Heart left ventricle (tissue), 16 donors: ENCODE results near the gene FHL5. TPM values are rescaled to one million over a fixed set of nuclear protein-coding genes. Genes with fewer than 3 reads are reported as not detected.
A peak's percentile ranks its signal among the peaks of the same experiment; 100 is the strongest.

Source experiments
- ATAC-seq, 4 donors: fragments of 200-7000 bp; cut with Tn5 transposase; one replicate each; pipeline ENCODE4 v1.9.1; 2020 to 2022; ENCODE audit warnings: moderate library complexity in 4 of 4, mild to moderate bottlenecking in 3 of 4, moderate number of reproducible peaks in 1 of 4
- DNase-seq, 5 donors: peaks; one replicate each; pipeline ENCODE4 v3.0.0-alpha.2; 2020
- H3K27ac ChIP-seq, 12 donors: fragments of 200-600 bp; sonication (generic) in 4 of 12; one replicate each; pipeline versions ENCODE4 v1.5.0 to v1.8.0; 2016 to 2022; ENCODE audit warnings: mild to moderate bottlenecking in 2 of 12
- H3K27me3 ChIP-seq, 9 donors: fragments of 200-600 bp; sonication (generic) in 2 of 9; one replicate each; pipeline versions ENCODE4 v1.5.1 to v1.8.0; 2016 to 2022; ENCODE audit warnings: mild to moderate bottlenecking in 3 of 9
- H3K36me3 ChIP-seq, 9 donors: fragments of 200-600 bp; sonication (generic) in 2 of 9; one replicate each; pipeline versions ENCODE4 v1.5.0 to v1.8.0; 2018 to 2022; ENCODE audit warnings: mild to moderate bottlenecking in 2 of 9
- H3K4me1 ChIP-seq, 12 donors: fragments of 200-600 bp; sonication (generic) in 4 of 12; one replicate each; pipeline versions ENCODE4 v1.5.0 to v1.8.0; 2016 to 2022; ENCODE audit warnings: mild to moderate bottlenecking in 3 of 12
- H3K4me3 ChIP-seq, 12 donors: fragments of 200-600 bp; sonication (generic) in 4 of 12; one replicate each; pipeline versions ENCODE4 v1.5.0 to v1.8.0; 2017 to 2022; ENCODE audit warnings: mild to moderate bottlenecking in 9 of 12, moderate library complexity in 4 of 12
- H3K9me3 ChIP-seq, 12 donors: fragments of 200-600 bp; sonication (generic) in 4 of 12; one replicate each; pipeline versions ENCODE4 v1.5.0 to v1.8.0; 2016 to 2022; ENCODE audit warnings: mild to moderate bottlenecking in 1 of 12
- CTCF ChIP-seq, 12 donors: fragments of 200-600 bp; sonication (generic) in 4 of 12; IDR thresholded peaks; one replicate each; pipeline versions ENCODE4 v1.5.0 to v1.8.0; 2018 to 2022; ENCODE audit warnings: antibody characterized with exemption in 12 of 12, mild to moderate bottlenecking in 5 of 12
- POLR2A ChIP-seq, 2 donors: fragments of 450-650 bp; IDR thresholded peaks; one replicate each; pipeline ENCODE4 v1.6.1; 2017; ENCODE audit warnings: antibody characterized with exemption in 2 of 2, mild to moderate bottlenecking in 2 of 2, moderate library complexity in 2 of 2
- WGBS, 4 donors: extraction: QIAGEN DNeasy Blood & Tissue Kit in 2 of 4; methylation state at CpG; one replicate each; pipeline versions ENCODE4 v1.1.5 to v1.1.7; 2013 to 2018; 5-methylcytosine and 5-hydroxymethylcytosine counted together
- intact Hi-C, 10 donors: fragments of 100-400 bp; cut with DNase I; formaldehyde crosslinking; loops; one replicate each; pipeline versions ENCODE4 v1.11.1 to v1.14.2; 2022
- polyA plus RNA-seq, 2 donors: library from polyadenylated mRNA; stranded (reverse); fragments of 200-250 nt; gene quantifications; one replicate each; pipeline ENCODE4 v1.2.3, GENCODE V29; 2013
- total RNA-seq, 9 donors: library from RNA; depleted of rRNA in 2 of 9; stranded (reverse); fragments of >200 nt in 2 of 9; fragmentation: NEBNext Ultra II Directional in 3 of 9; extraction: Animal tissue kit (Norgen Biotek cat#: 25700) in 3 of 9; gene quantifications; one replicate each; pipeline versions ENCODE4 v1.1.0 to v1.2.4, GENCODE V29; 2016 to 2023
- donor health status: ischemic (EF 13 %, LVEDD 7.1; RV severe dilation, severe dysfunction).
- donor health status: healthy with polysubstance abuse.
- donor health status: DM: no; HTN: yes; CAD: no.
- donor health status: DM: no; HTN: no; CAD: no.
- donor health status: ischemic (EF 25% LVEDD 6.9; RV normal size, moderate dysfunction).
- donor health status: ischemic (EF 25% LVEDD 5.7; RV mildly dilated, moderate dysfunction).
- donor health status: healthy.
- donor health status: DM: yes; HTN: yes; CAD: no.
- donor health status: ischemic (EF 35%, LVEDD 5.7; RV mildly dilated, moderate dysfunction).
- donor health status: nonischemic (EF 11% LVEDD 7.7; RV severe dilation, severe dysfunction).
- donor health status: DM: yes; HTN: yes; CAD: no.
- donor health status: PGD.
- donor health status: ischemic (EF 29% LVEDD 5.4; RV normal size, mild dysfunction).
- donor health status: nonischemic (EF 23%, LVEDD 6.1; RV moderate dilation, normal function).

Gene FHL5
- total and polyA plus RNA-seq, 11 donors: 1.5 to 17.9 (median 4.1) TPM

GRCh38 chr6:96611342-96611991 lies 48.5 kb downstream of the FHL5 start:
- ATAC-seq (no peak), DNase-seq (no peak)
- no peak overlapping the region for H3K27ac ChIP-seq
- H3K4me1 ChIP-seq: no peaks in the 10 kb centered on the region
- 56 to 71% (median 56%) methylated on average over 1 of the region's 1 CpG for WGBS, 4 donors
- no peaks in the 10 kb centered on the region for H3K9me3 ChIP-seq
- no peak overlapping the region for H3K4me3 ChIP-seq
- TF ChIP-seq POLR2A (IDR thresholded peaks at IDR 0.05) (no peak), CTCF (IDR thresholded peaks at IDR 0.05) (no peak)
- H3K36me3 ChIP-seq: no peaks in the 10 kb centered on the region
- peaks cover 0 to 7% (median 0%) of the 10 kb centered on the region in 9 donors for H3K27me3 ChIP-seq
- intact Hi-C loops: no loop called here

- peaks cover 0 to 7% (median 0%) of the 10 kb centered on the region in 9 donors for H3K27me3 ChIP-seq
- H3K36me3 ChIP-seq: no peaks in the 10 kb centered on the region
- no peak overlapping the region for H3K27ac ChIP-seq
- intact Hi-C loops: no loop called here
- no peak for DNase-seq
- no peaks in the 10 kb centered on the region for H3K4me1 ChIP-seq
- no peaks in the 10 kb centered on the region for H3K9me3 ChIP-seq
- WGBS, 4 donors: 57 to 65% (median 63%) methylated on average over 2 of the region's 2 CpGs
- H3K4me3 ChIP-seq: no peak overlapping the region
- TF ChIP-seq CTCF (IDR thresholded peaks at IDR 0.05) (no peak), POLR2A (IDR thresholded peaks at IDR 0.05) (no peak)
- ATAC-seq: no peak
Observed at GRCh38 chr6:96613291-96613999, 50.5 kb downstream of the FHL5 start.

GRCh38 chr6:96620851-96621250 lies 57.9 kb downstream of the FHL5 start:
- TF ChIP-seq POLR2A (IDR thresholded peaks at IDR 0.05) (no peak), CTCF (IDR thresholded peaks at IDR 0.05) (no peak)
- DNase-seq (no peak), ATAC-seq (no peak)
- intact Hi-C loops: loop anchor here in 4 of 10 donors (5.0 to 10.0 kb wide), 3 partner anchors 144 to 436 kb away; partner anchors contain the start of gene NDUFAF4 (in 2 of the 4)
- Histone ChIP-seq H3K27me3 (no peaks in the 10 kb centered on the region), H3K36me3 (no peaks in the 10 kb centered on the region), H3K4me3 (no peak overlapping the region), H3K4me1 (no peaks in the 10 kb centered on the region), H3K27ac (peak overlapping the region in 2 of 12 donors; percentile 19 to 21), H3K9me3 (no peaks in the 10 kb centered on the region)
- WGBS, 4 donors: 60 to 72% (median 62%) methylated on average over 6 of the region's 6 CpGs

GRCh38 chr6:96621983-96622382 lies 59.1 kb downstream of the FHL5 start:
- ATAC-seq (no peak), DNase-seq (no peak)
- WGBS, 4 donors: 27 to 61% (median 39%) methylated on average over 2 of the region's 2 CpGs
- Histone ChIP-seq H3K4me3 (no peak overlapping the region), H3K27ac (peak overlapping the region in 3 of 12 donors; percentile 9 to 30 (median 26)), H3K36me3 (no peaks in the 10 kb centered on the region), H3K9me3 (no peaks in the 10 kb centered on the region), H3K27me3 (no peaks in the 10 kb centered on the region), H3K4me1 (no peaks in the 10 kb centered on the region)
- intact Hi-C loops: loop anchor here in 4 of 10 donors (5.0 to 10.0 kb wide), 3 partner anchors 143 to 435 kb away; partner anchors contain the start of gene NDUFAF4 (in 2 of the 4)
- TF ChIP-seq CTCF (IDR thresholded peaks at IDR 0.05): no peak
- TF ChIP-seq POLR2A (IDR thresholded peaks at IDR 0.05): no peak
